WTC11 (cell line): ENCODE data around the gene FCHO1. TPM values are rescaled to one million over a fixed set of nuclear protein-coding genes. Genes with fewer than 3 reads are reported as not detected.
"Not testable (repeated sequence)": the region's sequence is repeated elsewhere in the genome, so short reads cannot be mapped to it uniquely, and the experiment has no call there.

Experiments
- ATAC-seq: fragments of 200-7000 bp; cut with Tn5 transposase; 2 replicates; pipeline ENCODE4 v1.10.0; 2021; ENCODE audit warnings: mild to moderate bottlenecking, moderate library complexity
- CTCF ChIA-PET: fragments of 300-600 bp; sonication (Branson Sonifier 250); formaldehyde crosslinking; loops from one replicate; lab custom pipeline; 2021; ENCODE audit warnings: antibody characterized with exemption; lab: Charles Lee
- POLR2A ChIA-PET: fragments of 350-600 bp; sonication (Branson Sonifier 250); formaldehyde crosslinking; loops from one replicate; lab custom pipeline; 2021; ENCODE audit warnings: antibody characterized with exemption; lab: Charles Lee
- DNase-seq: peaks from one replicate; pipeline ENCODE4 v3.0.0; 2021; ENCODE audit warnings: low spot score
- H3K27ac Mint-ChIP-seq: 2 replicates; pipeline ENCODE4 v1.8.0; 2021; ENCODE audit warnings: mixed read lengths
- H3K27me3 Mint-ChIP-seq: 2 replicates; pipeline ENCODE4 v1.8.0; 2021; ENCODE audit warnings: low read depth, mild to moderate bottlenecking, moderate library complexity, mixed read lengths
- H3K36me3 Mint-ChIP-seq: 2 replicates; pipeline ENCODE4 v1.8.0; 2021; ENCODE audit warnings: mixed read lengths
- H3K4me1 Mint-ChIP-seq: 2 replicates; pipeline ENCODE4 v1.8.0; 2022; ENCODE audit warnings: mixed read lengths
- H3K4me3 Mint-ChIP-seq: 2 replicates; pipeline ENCODE4 v1.8.0; 2021; ENCODE audit warnings: mild to moderate bottlenecking, moderate library complexity, mixed read lengths
- H3K9me3 Mint-ChIP-seq: 2 replicates; pipeline ENCODE4 v1.8.0; 2021; ENCODE audit warnings: mixed read lengths
- ATF1 ChIP-seq: sonication (generic); formaldehyde crosslinking; IDR thresholded peaks from 2 replicates; pipeline ENCODE4 v1.8.1; 2023; ENCODE audit warnings: mild to moderate bottlenecking, moderate library complexity, missing genetic modification reagents
- CDX4 ChIP-seq: fragments of 250-450 bp; sonication (Bioruptor Pico); IDR thresholded peaks from 2 replicates; pipeline ENCODE4 v1.9.0; 2021; ENCODE audit warnings: moderate library complexity, mild to moderate bottlenecking, inconsistent platforms, borderline replicate concordance
- CTCF ChIP-seq: fragments of 200-600 bp; IDR thresholded peaks from 2 replicates; pipeline ENCODE4 v1.8.0; 2022; ENCODE audit warnings: antibody characterized with exemption
- GABPB1 ChIP-seq: sonication (generic); formaldehyde crosslinking; IDR thresholded peaks from 2 replicates; pipeline ENCODE4 v1.8.1; 2023; ENCODE audit warnings: mild to moderate bottlenecking, missing genetic modification reagents
- GTF2I ChIP-seq: fragments of 250-450 bp; sonication (Bioruptor Pico); conservative IDR thresholded peaks from 2 replicates; pipeline ENCODE4 v1.4.0; 2021; ENCODE audit warnings: mild to moderate bottlenecking
- NFYB ChIP-seq: sonication (generic); formaldehyde crosslinking; conservative IDR thresholded peaks from 2 replicates; pipeline ENCODE4 v1.8.0; 2022; ENCODE audit warnings: low read depth, missing genetic modification reagents
- NR3C1 ChIP-seq: sonication (generic); formaldehyde crosslinking; conservative IDR thresholded peaks from 2 replicates; pipeline ENCODE4 v1.8.1; 2023; ENCODE audit warnings: low read depth, mild to moderate bottlenecking, missing genetic modification reagents
- PRDM15 ChIP-seq: sonication (generic); formaldehyde crosslinking; IDR thresholded peaks from 2 replicates; pipeline ENCODE4 v1.8.0; 2022; ENCODE audit warnings: missing genetic modification reagents
- ZNF121 ChIP-seq: sonication (generic); formaldehyde crosslinking; IDR thresholded peaks from 2 replicates; pipeline ENCODE4 v1.8.0; 2023; ENCODE audit warnings: missing genetic modification reagents
- ZSCAN18 ChIP-seq: fragments of 250-450 bp; sonication (Bioruptor Pico); IDR thresholded peaks from 2 replicates; pipeline ENCODE4 v2.1.2; 2022; ENCODE audit warnings: mild to moderate bottlenecking, moderate library complexity
- total RNA-seq: library from RNA; stranded (reverse); gene quantifications from 3 replicates; pipeline ENCODE4 v1.2.3, GENCODE V29; 2021

The FCHO1 gene
- total RNA-seq, 1 experiment from 2014 or later, result 26.8 TPM

GRCh38 chr19:17775245-17775927 lies 24.1 kb downstream of the FCHO1 start:
- Mint-ChIP-seq H3K27ac (no peak overlapping the region), H3K4me3 (no peak overlapping the region), H3K9me3 (no peaks in the 10 kb centered on the region), H3K4me1 (peaks cover 13% of the 10 kb centered on the region), H3K36me3 (peaks cover 9% of the 10 kb centered on the region; the same call in 1 of the 2 replicates), H3K27me3 (no peaks in the 10 kb centered on the region; the same call in 1 of the 2 replicates)
- ATAC-seq, result peak; percentile 13
- CTCF ChIA-PET, result interaction anchor here (0.5 to 3.5 kb wide), 31 partner anchors 8 to 372 kb away, joined by 3 to 37 read pairs (median 4); partner anchors contain the start of genes B3GNT3, MAP1S, MVB12A and RPL18A
- peak; percentile 87 for DNase-seq
- POLR2A ChIA-PET, result no interaction called here
- TF ChIP-seq CTCF (peak; percentile 45; the same call in 1 of the 2 replicates), CDX4 (CRISPR knock-in tag) (no peak)

GRCh38 chr19:17775991-17776803 lies 24.9 kb downstream of the FCHO1 start:
- TF ChIP-seq ATF1 (CRISPR knock-in tag), result no peak
- TF ChIP-seq GABPB1 (CRISPR knock-in tag), result no peak
- TF ChIP-seq ZSCAN18, result no peak
- TF ChIP-seq PRDM15 (CRISPR knock-in tag), result no peak
- TF ChIP-seq NFYB, result no peak
- TF ChIP-seq NR3C1 (CRISPR knock-in tag), result no peak
- Mint-ChIP-seq H3K27me3 (no peaks in the 10 kb centered on the region; the same call in 1 of the 2 replicates), H3K9me3 (no peaks in the 10 kb centered on the region), H3K27ac (no peak overlapping the region; the same call in 1 of the 2 replicates), H3K4me3 (no peak overlapping the region), H3K4me1 (peaks cover 11% of the 10 kb centered on the region), H3K36me3 (peaks cover 9% of the 10 kb centered on the region; the same call in 1 of the 2 replicates)
- no peak for DNase-seq
- ChIA-PET CTCF (interaction anchor here (0.6 to 3.5 kb wide), 10 partner anchors 10 to 170 kb away, joined by 3 to 37 read pairs (median 6); partner anchors contain the start of gene B3GNT3), POLR2A (no interaction called here)
- ATAC-seq, result no peak

- ChIA-PET CTCF (interaction anchor here (0.6 to 2.7 kb wide), 4 partner anchors 11 to 240 kb away, joined by 3 to 6 read pairs (median 5); no protein-coding TSS in a partner anchor), POLR2A (interaction anchor here (0.7 kb wide), 1 partner anchor 211 kb away, joined by 8 read pairs; no protein-coding TSS in a partner anchor)
- H3K9me3 Mint-ChIP-seq, DNase-seq, H3K27me3 Mint-ChIP-seq, H3K36me3 Mint-ChIP-seq, H3K27ac Mint-ChIP-seq, ATAC-seq: not testable (repeated sequence)
- peaks cover 11% of the 10 kb centered on the region for H3K4me1 Mint-ChIP-seq
- H3K4me3 Mint-ChIP-seq, result peak overlapping the region; percentile 83
- TF ChIP-seq ZNF121 (peak; percentile 44; the same call in 1 of the 2 replicates), GTF2I (CRISPR knock-in tag) (peak; percentile 92)
These were observed 26.6 kb downstream of the FCHO1 start for GRCh38 chr19:17777840-17778239.
